WERI-Rb-1 (cell line): ENCODE results near the gene GNA12.
"Not testable (repeated sequence)": the region's sequence is repeated elsewhere in the genome, so short reads cannot be mapped to it uniquely, and the experiment has no call there.

ENCODE experiments used
- DNase-seq: peaks from one replicate; pipeline ENCODE4 v3.0.0-alpha.2; 2020
- H3K27ac ChIP-seq: fragments of 250-450 bp; sonication (Bioruptor Pico); 2 replicates; pipeline ENCODE4 v1.5.1; 2020; ENCODE audit warnings: mild to moderate bottlenecking, moderate library complexity
- H3K27me3 ChIP-seq: fragments of 250-450 bp; sonication (Bioruptor Pico); 2 replicates; pipeline ENCODE4 v1.5.1; 2021; ENCODE audit warnings: mild to moderate bottlenecking, low read depth, moderate library complexity; ENCODE audit not compliant: insufficient read depth, severe bottlenecking
- H3K36me3 ChIP-seq: fragments of 250-450 bp; sonication (Bioruptor Pico); 2 replicates; pipeline ENCODE4 v1.5.1; 2020; ENCODE audit warnings: mild to moderate bottlenecking, moderate library complexity
- H3K4me3 ChIP-seq: 2 replicates; pipeline ENCODE4 v1.5.1; 2011; ENCODE audit warnings: low read depth, mild to moderate bottlenecking, control low read depth, low read length
- H3K9me3 ChIP-seq: fragments of 250-450 bp; sonication (Bioruptor Pico); 2 replicates; pipeline ENCODE4 v1.5.1; 2021; ENCODE audit warnings: mild to moderate bottlenecking, moderate library complexity; ENCODE audit not compliant: severe bottlenecking
- TF ChIP-seq, protein P1 (sequence below): IDR thresholded peaks from 2 replicates; pipeline ENCODE4 v1.5.1; 2011; ENCODE audit warnings: low read depth, mild to moderate bottlenecking, control low read depth, inconsistent platforms, low read length

GNA12 gene

DNA sequence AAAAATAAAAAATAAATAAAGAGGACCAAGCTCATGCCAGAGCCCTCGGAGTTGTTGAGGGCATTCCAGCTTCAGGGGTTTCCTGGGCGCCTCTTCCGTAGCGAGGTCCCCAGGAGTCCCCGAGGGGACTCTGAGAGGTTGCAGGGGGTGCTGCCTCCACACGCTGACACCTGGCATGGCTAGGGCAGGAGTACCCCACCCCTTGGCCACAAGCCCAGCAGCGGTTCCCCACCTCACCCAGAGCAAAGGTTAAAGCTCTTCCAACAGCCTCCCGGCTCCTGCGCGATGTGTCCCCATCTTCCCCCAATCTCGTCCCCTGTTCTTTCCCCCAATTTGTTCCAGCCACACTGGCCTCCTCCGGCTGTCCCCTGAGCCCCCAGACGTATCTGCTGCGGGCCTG is 151.6 kb downstream of the GNA12 start:
- Histone ChIP-seq H3K36me3 (no peaks in the 10 kb centered on the region), H3K9me3 (no peaks in the 10 kb centered on the region), H3K27me3 (peaks cover 13% of the 10 kb centered on the region), H3K27ac (no peak overlapping the region), H3K4me3 (no peak overlapping the region)
- no peak for DNase-seq
- TF ChIP-seq, protein P1, sequence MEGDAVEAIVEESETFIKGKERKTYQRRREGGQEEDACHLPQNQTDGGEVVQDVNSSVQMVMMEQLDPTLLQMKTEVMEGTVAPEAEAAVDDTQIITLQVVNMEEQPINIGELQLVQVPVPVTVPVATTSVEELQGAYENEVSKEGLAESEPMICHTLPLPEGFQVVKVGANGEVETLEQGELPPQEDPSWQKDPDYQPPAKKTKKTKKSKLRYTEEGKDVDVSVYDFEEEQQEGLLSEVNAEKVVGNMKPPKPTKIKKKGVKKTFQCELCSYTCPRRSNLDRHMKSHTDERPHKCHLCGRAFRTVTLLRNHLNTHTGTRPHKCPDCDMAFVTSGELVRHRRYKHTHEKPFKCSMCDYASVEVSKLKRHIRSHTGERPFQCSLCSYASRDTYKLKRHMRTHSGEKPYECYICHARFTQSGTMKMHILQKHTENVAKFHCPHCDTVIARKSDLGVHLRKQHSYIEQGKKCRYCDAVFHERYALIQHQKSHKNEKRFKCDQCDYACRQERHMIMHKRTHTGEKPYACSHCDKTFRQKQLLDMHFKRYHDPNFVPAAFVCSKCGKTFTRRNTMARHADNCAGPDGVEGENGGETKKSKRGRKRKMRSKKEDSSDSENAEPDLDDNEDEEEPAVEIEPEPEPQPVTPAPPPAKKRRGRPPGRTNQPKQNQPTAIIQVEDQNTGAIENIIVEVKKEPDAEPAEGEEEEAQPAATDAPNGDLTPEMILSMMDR, result no peak

DNA sequence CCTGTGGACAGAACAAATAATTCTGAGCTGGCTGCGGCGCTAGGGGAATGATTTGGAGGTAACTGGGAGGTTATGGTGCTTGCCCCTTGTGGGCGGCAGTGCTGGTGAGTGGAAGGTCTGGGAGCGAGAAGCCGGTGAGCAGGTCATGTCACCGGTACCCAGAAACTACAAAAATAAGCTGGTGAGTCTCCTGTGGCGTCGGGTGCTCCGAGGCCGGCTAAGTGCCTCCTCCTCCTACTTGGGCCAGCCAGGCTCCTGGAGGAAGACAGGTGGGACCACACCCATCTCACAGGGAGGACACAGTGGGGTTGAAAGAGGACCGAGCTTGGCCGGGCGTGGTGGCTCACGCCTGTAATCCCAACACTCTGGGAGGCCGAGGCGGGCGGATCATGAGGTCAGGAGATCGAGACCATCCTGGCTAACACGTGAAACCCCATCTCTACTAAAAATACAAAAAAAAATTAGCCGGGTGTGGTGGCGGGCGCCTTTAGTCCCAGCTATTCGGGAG is 152.1 kb downstream of the GNA12 start:
- H3K27me3 ChIP-seq, result peaks cover 16% of the 10 kb centered on the region
- H3K4me3 ChIP-seq, DNase-seq, H3K27ac ChIP-seq, H3K9me3 ChIP-seq, H3K36me3 ChIP-seq: not testable (repeated sequence)

DNA sequence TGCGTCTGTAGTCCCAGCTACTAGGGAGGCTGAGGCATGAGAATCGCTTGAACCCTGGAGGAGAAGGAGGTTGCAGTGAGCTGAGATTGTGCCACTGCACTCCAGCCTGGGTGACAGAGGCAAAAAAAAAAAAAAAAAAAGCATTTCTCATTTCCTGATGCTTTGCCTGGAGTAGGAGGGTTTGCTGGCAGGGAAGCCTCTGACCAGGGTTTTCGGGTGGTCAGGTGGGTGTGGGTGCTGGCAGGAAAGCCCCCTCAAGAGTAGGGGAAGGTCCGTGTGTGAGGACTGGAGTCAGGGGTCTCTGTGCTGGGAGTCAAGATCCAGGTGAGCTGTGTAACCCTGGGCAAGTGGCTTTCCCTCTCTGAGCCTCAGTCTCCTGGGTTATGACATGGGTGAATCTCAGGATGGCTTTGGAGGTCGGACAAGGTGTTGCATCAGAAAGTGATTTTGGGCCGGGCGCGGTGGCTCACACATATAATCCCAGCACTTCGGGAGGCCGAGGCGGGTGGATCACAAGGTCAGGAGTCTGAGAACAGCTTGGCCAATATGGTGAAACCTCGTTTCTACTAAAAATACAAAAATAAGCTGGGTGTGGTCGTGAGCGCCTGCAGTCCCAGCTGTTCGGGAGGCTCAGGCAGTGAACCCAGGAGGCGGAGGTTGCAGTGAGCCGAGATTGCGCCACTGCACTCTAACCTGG is 152.9 kb downstream of the GNA12 start:
- Histone ChIP-seq H3K27ac (no peak overlapping the region), H3K36me3 (no peaks in the 10 kb centered on the region)

DNA sequence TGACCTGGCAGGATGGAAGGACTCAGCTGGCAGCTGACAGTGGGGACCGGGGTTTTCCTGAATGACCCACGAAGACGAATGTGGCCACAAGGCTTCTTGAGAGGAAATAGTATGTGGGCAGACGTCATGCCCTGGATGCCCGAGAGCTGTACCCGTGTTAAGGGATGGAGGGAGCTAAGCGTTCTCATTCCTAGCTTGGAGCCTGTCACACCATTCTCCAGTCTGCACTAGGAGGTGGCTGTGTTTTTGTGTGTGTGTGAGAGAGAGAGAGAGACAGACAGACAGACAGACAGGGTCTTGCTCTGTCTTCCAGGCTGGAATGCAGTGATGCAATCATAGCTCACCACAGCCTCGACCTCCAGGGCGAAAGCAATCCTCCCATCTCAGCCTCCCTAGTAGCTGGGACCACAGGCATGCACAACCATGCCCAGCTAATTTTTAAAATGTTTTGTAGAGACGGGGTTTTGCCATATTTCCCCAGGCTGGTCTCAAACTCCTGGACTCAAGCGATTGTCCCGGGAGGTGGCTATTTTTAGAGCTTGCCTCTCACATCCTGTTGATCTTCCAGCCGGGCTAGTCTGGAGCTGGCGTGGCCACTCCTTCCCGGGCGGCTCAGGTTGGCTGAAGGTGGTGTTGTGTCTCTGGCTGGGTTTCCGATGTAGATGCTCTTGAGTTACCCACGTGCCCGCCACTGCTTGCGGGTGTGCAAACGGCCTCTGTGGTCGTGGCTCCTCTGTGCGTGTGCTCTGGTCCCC is 154.0 kb downstream of the GNA12 start:
- DNase-seq, result no peak
- no peaks in the 10 kb centered on the region for H3K36me3 ChIP-seq
- TF ChIP-seq, protein P1, result no peak
- peaks cover 16% of the 10 kb centered on the region for H3K27me3 ChIP-seq
- no peaks in the 10 kb centered on the region for H3K9me3 ChIP-seq
- no peak overlapping the region for H3K4me3 ChIP-seq
- no peak overlapping the region for H3K27ac ChIP-seq

More for the DNA sequence above, 152.9 kb downstream of the GNA12 start:
- H3K4me3 ChIP-seq, result no peak overlapping the region
- no peaks in the 10 kb centered on the region for H3K9me3 ChIP-seq
- no peak for DNase-seq
- TF ChIP-seq, protein P1, result no peak
- H3K27me3 ChIP-seq, result peaks cover 16% of the 10 kb centered on the region

DNA sequence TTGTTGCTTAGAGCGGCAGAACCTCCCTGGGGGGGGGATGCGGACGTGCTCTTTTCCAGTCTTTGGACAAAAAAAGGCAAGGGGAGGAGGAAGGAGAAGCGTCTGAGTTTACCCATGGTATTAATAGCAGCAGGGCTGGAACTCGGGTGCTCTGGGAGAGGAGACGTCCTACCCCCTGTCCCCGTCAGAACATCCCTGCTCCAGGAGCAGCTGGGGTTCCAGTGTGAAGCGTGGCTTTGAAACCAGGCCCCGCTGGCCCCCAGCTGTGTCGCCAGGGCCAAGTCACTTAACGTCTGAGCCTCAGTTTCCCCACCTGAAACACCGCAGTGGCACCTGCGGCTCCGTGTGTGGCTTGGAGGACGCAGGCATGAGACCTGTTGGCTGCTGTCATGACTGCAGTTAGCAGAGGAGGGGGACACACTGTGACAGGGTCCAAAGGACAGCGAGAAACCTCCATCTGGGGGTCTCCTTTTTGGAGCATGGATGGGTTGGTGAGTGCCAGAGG is 154.7 kb downstream of the GNA12 start:
- Histone ChIP-seq H3K27me3 (peaks cover 16% of the 10 kb centered on the region), H3K27ac (no peak overlapping the region), H3K4me3 (no peak overlapping the region), H3K36me3 (no peaks in the 10 kb centered on the region), H3K9me3 (no peaks in the 10 kb centered on the region)
- DNase-seq, result no peak
- TF ChIP-seq, protein P1, result no peak
